Hematopoietic multipotent progenitor cell treated with erythropoietin and hydrocortisone succinate and interleukin-3 and kit ligand, for 8 days (in vitro differentiated cells): ENCODE data around the gene COX7B2.
A peak's percentile ranks its signal among the peaks of the same experiment; 100 is the strongest.

Source experiments
- DNase-seq: peaks from one replicate; pipeline ENCODE4 v3.0.0-alpha.2; 2015

Gene COX7B2

GRCh38 chr4:46909078-46909477, at the start of gene COX7B2:
COX7B2 (minus strand) TSS chr4:46909245; CDS start chr4:46735192, 174,053 bp downstream.
- DNase-seq: no peak

- DNase-seq: no peak
Observed at GRCh38 chr4:46956451-46956850, 47.4 kb upstream of the COX7B2 start.

- DNase-seq: no peak
Observed at GRCh38 chr4:46955601-46956000, 46.6 kb upstream of the COX7B2 start.

GRCh38 chr4:46954643-46955042, 45.6 kb upstream of the COX7B2 start:
- DNase-seq: no peak

- DNase-seq: no peak
Observed at GRCh38 chr4:46953564-46953963, 44.5 kb upstream of the COX7B2 start.

- DNase-seq: no peak
Observed at GRCh38 chr4:46952451-46952850, 43.4 kb upstream of the COX7B2 start.

GRCh38 chr4:46950826-46951225, 41.8 kb upstream of the COX7B2 start:
- no peak for DNase-seq

- no peak for DNase-seq
Observed at GRCh38 chr4:46949822-46950221, 40.8 kb upstream of the COX7B2 start.

GRCh38 chr4:46947541-46947940, 38.5 kb upstream of the COX7B2 start:
- no peak for DNase-seq

GRCh38 chr4:46946919-46947536, 38.0 kb upstream of the COX7B2 start:
- DNase-seq: no peak

- no peak for DNase-seq
Observed at GRCh38 chr4:46945062-46945461, 36.0 kb upstream of the COX7B2 start.

GRCh38 chr4:46944345-46944744, 35.3 kb upstream of the COX7B2 start:
- DNase-seq: no peak

- no peak for DNase-seq
Observed at GRCh38 chr4:46937493-46937892, 28.4 kb upstream of the COX7B2 start.

GRCh38 chr4:46934726-46935125, 25.7 kb upstream of the COX7B2 start:
- no peak for DNase-seq

- no peak for DNase-seq
Observed at GRCh38 chr4:46933686-46934085, 24.6 kb upstream of the COX7B2 start.

GRCh38 chr4:46931981-46932380, 22.9 kb upstream of the COX7B2 start:
- DNase-seq: peak; percentile 36

GRCh38 chr4:46930891-46931290, 21.8 kb upstream of the COX7B2 start:
- no peak for DNase-seq

- no peak for DNase-seq
Observed at GRCh38 chr4:46927201-46927600, 18.2 kb upstream of the COX7B2 start.

GRCh38 chr4:46924789-46925529, 15.9 kb upstream of the COX7B2 start:
- no peak for DNase-seq

GRCh38 chr4:46922205-46922604, 13.2 kb upstream of the COX7B2 start:
- no peak for DNase-seq

GRCh38 chr4:46908148-46908547, 897 bp downstream of the COX7B2 start:
- no peak for DNase-seq

- no peak for DNase-seq
Observed at GRCh38 chr4:46900082-46900481, 9.0 kb downstream of the COX7B2 start.

- no peak for DNase-seq
Observed at GRCh38 chr4:46894826-46895225, 14.2 kb downstream of the COX7B2 start.

- DNase-seq: no peak
Observed at GRCh38 chr4:46890056-46890455, 19.0 kb downstream of the COX7B2 start.

- DNase-seq: no peak
Observed at GRCh38 chr4:46889410-46889809, 19.6 kb downstream of the COX7B2 start.
